GM20000 (cell line): ENCODE measurements around the gene URGCP.

Experiments
- DNase-seq: peaks from one replicate; pipeline ENCODE4 v3.0.0; 2012; ENCODE audit warnings: low spot score
- CTCF ChIP-seq: IDR thresholded peaks from 2 replicates; pipeline ENCODE4 v1.5.1; 2012; ENCODE audit warnings: mild to moderate bottlenecking, control low read depth; ENCODE audit errors: extremely low read depth, missing control alignments

The URGCP gene

GRCh38 chr7:43943417-43944187, 37.2 kb upstream of the URGCP start:
- DNase-seq: no peak

GRCh38 chr7:43942997-43943396, 36.6 kb upstream of the URGCP start:
- no peak for TF ChIP-seq CTCF
- no peak for DNase-seq

More at GRCh38 chr7:43943417-43944187, 37.2 kb upstream of the URGCP start:
- TF ChIP-seq CTCF: no peak

GRCh38 chr7:43942250-43942649, 35.9 kb upstream of the URGCP start:
- DNase-seq: no peak
- TF ChIP-seq CTCF: no peak

GRCh38 chr7:43938892-43939482, 32.6 kb upstream of the URGCP start:
- TF ChIP-seq CTCF: no peak

GRCh38 chr7:43937444-43937843, 31.0 kb upstream of the URGCP start:
- no peak for DNase-seq
- TF ChIP-seq CTCF: no peak

More at GRCh38 chr7:43938892-43939482, 32.6 kb upstream of the URGCP start:
- no peak for DNase-seq

- no peak for TF ChIP-seq CTCF
- no peak for DNase-seq
Measured at GRCh38 chr7:43933902-43934560, 27.6 kb upstream of the URGCP start.

GRCh38 chr7:43931346-43931745, 24.9 kb upstream of the URGCP start:
- TF ChIP-seq CTCF: no peak
- DNase-seq: no peak
